Activated naive CD4-positive, alpha-beta T cell treated with anti-CD3 and anti-CD28 coated beads, Interleukin-2, amount 50 U/mL, for 72 hours (primary cell): Measurements from ENCODE around the gene SCAANT1. TPM values are rescaled to one million over a fixed set of nuclear protein-coding genes. Genes with fewer than 3 reads are reported as not detected.

Source experiments
- total RNA-seq, 2 donors: library from RNA; stranded (reverse); gene quantifications; one replicate each; pipeline ENCODE4 v1.2.3, GENCODE V29; 2022

Gene SCAANT1
- total RNA-seq, 2 donors from 2014 or later: not detected

Other genes starting within 250 kb of the SCAANT1 start
- gene C3orf49, start 93.1 kb downstream of the SCAANT1 start, total RNA-seq: not detected
- 10 to 100 TPM; 15.6 to 89.2 TPM for gene THOC7, start 48.6 kb downstream of the SCAANT1 start, total RNA-seq
- gene ATXN7, start 48.5 kb downstream of the SCAANT1 start, total RNA-seq: 10 to 100 TPM; 28.6 to 54.9 TPM
- gene PSMD6, start 111.1 kb upstream of the SCAANT1 start, total RNA-seq: 100 to 1,000 TPM in 1 of 2 donors, 10 to 100 TPM in 1; 87.1 to 166 TPM